ENCODE results near the gene ALKBH1.

The ALKBH1 gene

GRCh38 chr14:77625360-77625759, 82.5 kb downstream of the ALKBH1 start:
- TF ChIP-seq CTCF (IDR thresholded peaks at IDR 0.05; ENCODE audit: insufficient read depth, low read depth, low read length, missing control alignments), result no peak
- no peak for DNase-seq (ENCODE audit: low read depth)
- no peak overlapping the region for H3K4me3 ChIP-seq (ENCODE audit: low read depth, low read length)

GRCh38 chr14:77623201-77623600, 84.6 kb downstream of the ALKBH1 start:
- TF ChIP-seq CTCF (IDR thresholded peaks at IDR 0.05; ENCODE audit: insufficient read depth, low read depth, low read length, missing control alignments), result no peak
- H3K4me3 ChIP-seq (ENCODE audit: low read depth, low read length), result no peak overlapping the region
- no peak for DNase-seq (ENCODE audit: low read depth)

Data from GM12865 (cell line).